ENCODE measurements around the gene FAM174C. TPM values are rescaled to one million over a fixed set of nuclear protein-coding genes. Genes with fewer than 3 reads are reported as not detected.

FAM174C gene
- total RNA-seq, 2 experiments from 2014 or later, result 105 to 112 TPM

DNA sequence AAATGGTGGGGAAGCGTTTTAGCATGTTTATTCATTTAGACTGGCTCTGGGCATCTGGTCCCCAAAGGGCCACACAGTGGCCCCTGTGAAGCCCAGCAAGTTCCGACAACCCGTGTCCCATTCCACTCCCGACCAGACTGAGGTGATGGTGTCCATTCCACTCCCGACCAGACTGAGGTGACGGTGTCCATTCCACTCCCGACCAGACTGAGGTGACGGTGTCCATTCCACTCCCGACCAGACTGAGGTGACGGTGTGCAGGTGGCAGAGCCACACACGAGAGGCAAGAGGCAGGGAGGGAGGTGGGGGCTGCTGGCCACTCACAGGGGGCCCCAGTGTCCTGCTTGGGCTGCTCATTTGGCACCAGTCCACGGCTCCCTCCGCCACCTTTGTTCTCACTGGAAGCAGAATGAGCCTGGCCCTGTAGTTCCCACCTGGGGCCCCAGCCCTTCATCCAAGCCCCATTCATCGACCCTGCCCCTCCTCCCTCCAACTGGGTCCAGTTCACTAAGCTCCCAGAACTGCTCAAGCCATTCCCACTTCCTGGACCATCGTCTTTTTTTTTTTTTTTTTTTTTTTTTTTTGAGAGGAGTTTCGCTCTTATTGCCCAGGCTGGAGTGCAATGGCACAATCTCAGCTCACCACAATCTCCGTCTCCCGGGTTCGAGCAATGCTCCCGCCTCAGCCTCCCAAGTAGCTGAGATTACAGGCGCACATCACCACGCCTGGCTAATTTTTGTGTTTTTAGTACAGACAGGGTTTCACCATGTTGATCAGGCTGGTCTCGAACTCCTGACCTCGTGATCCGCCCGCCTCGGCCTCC, 28.9 kb upstream of the FAM174C start:
- POLR2A ChIA-PET, result interaction anchor here (0.7 to 3.3 kb wide), 2 partner anchors 19 to 23 kb away, joined by 3 to 38 read pairs; partner anchors contain the start of gene CIRBP

GRCh38 chr19:1247748-1248138, 27.6 kb upstream of the FAM174C start:
- POLR2A ChIA-PET, result interaction anchor here (0.6 kb wide), 1 partner anchor 19 kb away, joined by 3 read pairs; no protein-coding TSS in a partner anchor
- CTCF ChIA-PET, result interaction anchor here (7.5 kb wide), 1 partner anchor 14 kb away, joined by 373 read pairs; the partner anchor contains the start of gene CIRBP

More for the DNA sequence above, 28.9 kb upstream of the FAM174C start:
- CTCF ChIA-PET, result interaction anchor here (0.6 to 7.5 kb wide), 3 partner anchors 15 to 171 kb away, joined by 3 to 373 read pairs (median 4); partner anchors contain the start of gene CIRBP

DNA sequence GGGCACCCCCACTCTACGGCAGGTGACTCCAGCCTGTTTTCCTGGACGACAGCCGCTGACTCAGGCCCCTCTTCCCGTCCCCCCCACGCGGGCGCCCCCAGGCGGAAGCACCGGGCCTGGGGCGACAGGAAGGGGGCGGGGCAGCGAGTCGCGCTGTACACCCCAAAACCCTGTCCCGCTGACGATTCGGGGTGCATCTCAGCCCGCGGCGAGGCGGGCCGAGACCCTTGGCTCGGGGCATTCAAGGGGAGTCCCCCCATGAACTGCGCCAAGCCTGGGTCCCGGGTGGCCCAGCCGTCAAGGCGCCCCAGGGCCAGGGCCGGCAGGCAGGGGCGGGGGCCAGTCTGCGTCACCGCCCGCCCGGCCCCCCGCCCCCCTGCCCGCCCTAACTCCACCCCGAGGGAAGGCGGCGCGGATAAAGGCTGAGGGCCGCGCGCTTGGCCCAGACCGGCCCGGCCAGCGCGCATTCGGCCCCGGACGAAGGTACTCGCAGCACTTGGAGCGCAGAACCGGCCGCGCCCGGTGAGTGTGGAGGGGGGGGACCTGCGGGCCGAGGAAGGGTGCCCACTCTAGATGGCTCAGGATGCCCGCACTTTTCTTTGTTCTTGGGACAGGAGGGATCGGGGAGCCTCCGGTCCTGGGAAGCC, 27.1 kb upstream of the FAM174C start, which contains the start of gene MIDN:
Gene MIDN (plus strand): TSS at position 445 of the 647 bp plus-strand sequence. CDS start 1,714 bp downstream, outside the sequence.
- ChIA-PET CTCF (no interaction called here), POLR2A (interaction anchor here (1.0 kb wide), 2 partner anchors 18 to 21 kb away, joined by 3 to 5 read pairs; partner anchors contain the start of gene CIRBP)

DNA sequence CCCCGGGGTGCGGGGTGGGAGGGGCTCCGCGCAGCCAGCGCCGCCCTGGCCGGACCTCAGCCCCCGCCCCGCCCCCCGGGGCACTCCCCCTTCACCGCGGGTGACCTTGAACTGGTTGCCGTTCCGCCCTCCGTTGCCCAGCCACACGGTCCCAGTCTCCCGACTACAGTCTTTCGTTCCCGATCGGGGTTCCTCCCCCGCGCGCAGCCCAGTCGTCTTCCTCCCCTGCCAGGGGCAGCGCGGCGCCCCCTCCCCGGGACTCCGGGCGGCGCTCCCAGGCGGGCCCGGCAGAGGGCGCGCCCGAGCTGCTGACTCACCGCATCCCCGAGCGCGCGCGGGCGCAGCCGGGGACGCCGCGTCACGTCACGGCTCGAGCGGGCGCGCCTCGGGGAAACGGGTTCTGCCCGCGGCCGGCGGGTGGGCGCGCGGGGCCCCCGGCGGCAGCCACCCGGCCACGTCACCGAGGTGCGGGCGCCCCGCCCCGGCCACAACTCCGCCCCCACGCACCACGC, 26.5 kb upstream of the FAM174C start:
- POLR2A ChIA-PET, result interaction anchor here (1.0 kb wide), 2 partner anchors 18 to 20 kb away, joined by 3 to 5 read pairs; partner anchors contain the start of gene CIRBP
- CTCF ChIA-PET, result interaction anchor here (0.6 kb wide), 1 partner anchor 18 kb away, joined by 3 read pairs; no protein-coding TSS in a partner anchor

DNA sequence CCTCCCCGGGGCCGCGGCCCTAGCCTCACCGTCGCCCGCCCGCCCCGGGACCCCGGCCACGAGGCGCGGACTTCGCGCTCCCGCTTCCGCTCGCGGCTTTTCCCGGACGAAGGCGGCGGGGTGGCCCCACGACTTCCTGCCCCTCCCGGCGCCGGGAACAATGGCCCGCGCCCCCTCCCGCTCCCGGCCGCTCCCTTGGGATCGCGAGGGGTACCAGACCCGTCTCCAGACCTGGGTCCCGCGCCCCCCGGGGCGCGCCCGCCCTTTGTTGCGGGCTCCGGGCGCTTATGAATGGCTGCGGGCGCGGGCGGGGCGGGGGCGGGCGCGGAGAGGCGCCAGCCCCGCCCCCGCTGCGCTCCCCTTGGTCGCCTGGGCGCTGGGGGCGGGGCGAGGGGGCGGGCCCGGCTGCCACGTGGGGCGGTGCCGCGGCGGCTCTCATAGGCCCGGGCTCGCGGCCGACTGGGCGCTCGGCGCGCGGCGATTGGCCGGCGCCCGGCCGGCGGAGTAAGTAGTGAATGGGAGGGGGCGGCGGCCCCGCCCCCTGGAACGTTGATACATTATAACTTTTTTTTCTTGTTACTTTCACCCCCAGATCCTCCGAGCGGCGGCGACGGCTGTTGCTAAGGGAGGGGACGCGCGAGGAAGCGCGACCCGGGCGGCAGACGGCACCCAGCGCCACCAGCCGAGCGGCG, 25.9 kb upstream of the FAM174C start:
- ChIA-PET CTCF (interaction anchor here (0.6 kb wide), 1 partner anchor 17 kb away, joined by 3 read pairs; no protein-coding TSS in a partner anchor), POLR2A (interaction anchor here (0.7 to 1.0 kb wide), 4 partner anchors 10 to 20 kb away, joined by 3 to 5 read pairs (median 4); partner anchors contain the start of gene CIRBP)

DNA sequence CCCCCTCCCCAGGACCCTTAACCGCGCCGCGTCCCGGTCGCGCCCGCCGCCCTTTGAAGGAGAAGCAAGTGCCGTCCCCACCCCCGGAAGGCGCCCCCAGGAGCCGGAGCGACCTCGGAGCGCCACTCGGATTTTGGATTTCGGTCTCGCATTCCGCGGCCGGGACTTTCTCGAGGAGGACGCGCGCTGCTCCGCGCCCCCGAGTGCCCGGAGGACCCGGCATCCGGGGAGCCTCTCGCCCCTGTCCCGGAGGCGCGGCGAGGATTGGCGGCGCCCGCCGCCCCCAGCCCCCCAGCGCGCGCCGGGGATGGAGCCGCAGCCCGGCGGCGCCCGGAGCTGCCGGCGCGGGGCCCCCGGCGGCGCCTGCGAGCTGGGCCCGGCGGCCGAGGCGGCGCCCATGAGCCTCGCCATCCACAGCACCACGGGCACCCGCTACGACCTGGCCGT, 25.3 kb upstream of the FAM174C start:
- CTCF ChIA-PET, result no interaction called here
- POLR2A ChIA-PET, result interaction anchor here (0.7 to 0.9 kb wide), 2 partner anchors 10 to 19 kb away, joined by 3 to 4 read pairs; partner anchors contain the start of gene CIRBP

DNA sequence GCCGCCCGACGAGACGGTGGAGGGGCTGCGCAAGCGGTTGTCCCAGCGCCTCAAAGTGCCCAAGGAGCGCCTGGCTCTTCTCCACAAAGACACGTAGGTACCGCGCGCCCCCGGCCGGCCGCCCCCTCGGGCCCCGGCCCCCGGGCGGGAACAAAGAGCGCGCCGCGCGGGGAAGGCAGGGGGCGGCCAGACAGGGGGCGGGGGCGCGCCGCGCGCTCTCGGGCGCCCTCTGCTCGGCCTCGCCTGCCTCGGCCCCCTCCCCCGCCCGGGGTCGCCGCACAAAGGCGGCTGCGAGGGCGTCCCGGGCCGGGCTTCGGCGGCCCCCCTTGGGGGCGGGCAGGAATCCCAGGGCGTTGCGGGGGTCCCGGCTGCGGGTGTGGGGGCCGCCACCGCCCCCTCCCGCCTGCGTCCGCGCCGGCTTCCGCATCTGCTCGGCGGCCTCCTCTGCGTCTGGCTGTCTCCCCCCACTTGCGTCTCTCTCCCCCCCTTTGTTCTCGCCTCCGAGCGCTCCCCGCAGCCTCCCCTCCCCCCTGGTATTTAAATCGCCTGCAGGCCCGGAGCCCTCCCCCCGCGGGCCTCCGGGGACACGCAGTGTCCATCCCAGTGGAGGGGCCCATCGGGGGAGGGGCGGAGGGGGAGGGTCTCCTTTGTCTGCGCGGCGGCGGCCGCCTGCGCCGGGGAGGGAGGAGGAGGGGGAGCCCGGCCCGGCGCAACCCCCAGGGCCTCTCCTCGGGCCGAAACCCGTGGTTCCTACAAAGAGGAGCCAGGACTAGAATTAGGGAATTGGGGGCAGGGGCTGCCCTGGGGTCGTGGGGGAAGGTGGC, 24.7 kb upstream of the FAM174C start:
- ChIA-PET POLR2A (interaction anchor here (0.7 to 3.1 kb wide), 4 partner anchors 9 to 19 kb away, joined by 3 to 17 read pairs (median 4); partner anchors contain the start of gene CIRBP), CTCF (interaction anchor here (6.5 kb wide), 1 partner anchor 17 kb away, joined by 76 read pairs; the partner anchor contains the start of gene CIRBP)

DNA sequence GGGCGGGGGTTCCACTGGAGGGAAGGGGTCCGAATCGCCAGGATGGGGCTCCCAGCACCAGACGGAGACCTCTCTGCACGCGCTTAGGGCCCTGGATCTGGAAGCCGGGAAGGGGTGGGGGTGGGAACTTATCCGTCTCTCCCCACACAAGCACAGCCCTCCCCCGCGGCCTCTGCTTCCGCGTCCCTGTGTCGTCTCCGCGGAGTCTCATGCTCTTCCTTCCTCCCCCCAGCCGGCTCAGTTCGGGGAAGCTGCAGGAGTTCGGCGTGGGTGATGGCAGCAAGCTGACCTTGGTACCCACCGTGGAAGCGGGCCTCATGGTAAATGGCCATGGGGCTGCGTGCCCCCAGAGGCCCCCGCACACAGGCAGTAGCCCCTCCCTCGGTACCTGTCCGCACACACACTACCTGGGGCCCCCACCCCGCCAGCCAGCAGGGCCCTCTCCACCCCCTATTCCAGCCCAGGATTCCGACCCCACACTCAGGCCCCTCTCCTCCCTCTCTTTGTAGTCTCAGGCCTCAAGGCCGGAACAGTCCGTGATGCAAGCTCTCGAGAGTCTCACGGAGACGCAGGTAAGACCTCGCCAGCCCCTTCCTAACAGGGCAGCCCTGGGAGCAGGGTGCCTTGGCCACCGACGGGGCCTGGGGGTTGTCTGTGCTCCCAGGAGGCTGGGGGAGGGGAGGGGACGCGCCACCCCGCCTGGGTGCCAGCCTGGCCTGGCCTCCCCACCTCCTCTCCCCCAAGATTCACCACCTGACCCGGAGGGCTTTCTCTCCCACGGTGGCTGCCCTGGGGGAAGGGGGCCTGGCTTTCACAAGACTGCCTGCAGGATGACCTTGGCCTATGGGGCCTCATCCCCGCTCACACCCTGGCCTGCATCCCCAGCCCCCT, 23.8 kb upstream of the FAM174C start:
- CTCF ChIA-PET, result interaction anchor here (6.5 kb wide), 1 partner anchor 16 kb away, joined by 76 read pairs; the partner anchor contains the start of gene CIRBP
- POLR2A ChIA-PET, result interaction anchor here (0.6 to 3.1 kb wide), 3 partner anchors 10 to 18 kb away, joined by 3 to 17 read pairs (median 4); partner anchors contain the start of genes ATP5F1D and CIRBP

DNA sequence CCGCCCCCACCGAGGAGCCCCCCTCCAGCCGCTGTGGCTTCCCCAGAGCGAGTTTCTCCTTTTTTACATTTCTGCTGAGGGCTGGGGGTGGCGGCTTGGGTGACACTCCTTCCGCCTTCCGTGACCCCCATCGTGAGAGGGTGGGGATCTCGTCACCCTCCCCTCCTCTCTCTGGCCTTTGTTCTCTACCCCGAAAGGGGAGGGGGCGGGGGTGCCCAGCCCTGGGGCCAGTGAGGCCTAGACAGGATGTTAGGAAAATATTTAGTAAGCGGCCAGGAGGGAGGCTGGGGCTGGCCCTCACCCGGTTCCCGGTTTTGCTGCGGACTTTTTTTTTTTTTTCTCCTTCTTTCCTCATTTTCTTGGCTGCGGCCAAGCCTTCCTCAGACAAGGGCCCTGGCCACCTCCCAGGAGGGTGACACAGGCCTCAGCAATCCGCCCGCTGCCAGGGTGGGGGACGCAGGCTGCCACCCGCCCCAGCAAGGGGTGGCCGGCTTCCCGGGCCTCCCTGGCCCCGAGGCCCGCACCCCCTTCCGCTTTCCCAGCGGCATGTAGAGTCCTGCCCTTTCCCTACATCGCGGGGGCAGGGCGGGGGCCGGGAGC, 23.0 kb upstream of the FAM174C start:
- ChIA-PET POLR2A (interaction anchor here (0.7 to 3.1 kb wide), 7 partner anchors 14 to 1006 kb away, joined by 3 to 17 read pairs (median 8); partner anchors contain the start of genes CIRBP and FAM174C), CTCF (interaction anchor here (0.8 to 17.9 kb wide), 6 partner anchors 8 to 118 kb away, joined by 3 to 373 read pairs (median 6); partner anchors contain the start of genes ATP5F1D and CIRBP)

GRCh38 chr19:1252821-1253513, 22.4 kb upstream of the FAM174C start:
- ChIA-PET POLR2A (interaction anchor here (0.7 to 3.1 kb wide), 8 partner anchors 9 to 1005 kb away, joined by 3 to 17 read pairs (median 6); partner anchors contain the start of genes CIRBP and FAM174C), CTCF (interaction anchor here (0.5 to 17.9 kb wide), 9 partner anchors 9 to 887 kb away, joined by 3 to 373 read pairs (median 3); partner anchors contain the start of genes ATP5F1D and CIRBP)

DNA sequence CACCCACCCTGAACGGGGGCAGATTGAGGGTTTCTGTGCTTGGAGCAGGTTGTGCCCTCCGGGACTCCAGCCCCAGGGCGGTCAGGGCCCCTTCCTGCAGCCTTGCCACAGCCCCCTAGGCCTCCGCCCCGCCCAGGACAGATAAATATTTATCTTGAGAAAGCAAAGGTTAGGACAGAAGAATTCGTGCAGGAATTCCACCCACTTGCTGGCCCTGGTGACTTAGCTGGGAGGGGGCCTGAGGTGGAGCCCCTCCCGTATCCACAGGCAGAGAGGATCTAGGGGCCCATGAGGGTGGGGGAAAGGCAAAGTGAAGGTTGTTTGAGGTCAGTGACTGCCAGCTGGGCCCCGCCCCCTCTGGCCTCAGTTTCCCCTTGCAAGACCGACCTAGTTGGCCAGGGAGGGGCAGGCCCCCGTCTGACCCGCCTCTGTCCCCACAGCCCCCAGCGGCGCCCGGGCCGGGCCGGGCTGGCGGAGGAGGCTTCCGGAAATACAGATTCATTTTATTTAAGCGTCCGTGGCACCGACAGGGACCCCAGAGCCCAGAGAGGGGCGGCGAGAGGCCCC, 21.7 kb upstream of the FAM174C start:
- CTCF ChIA-PET, result interaction anchor here (0.5 to 17.9 kb wide), 8 partner anchors 8 to 887 kb away, joined by 3 to 373 read pairs (median 4); partner anchors contain the start of genes ATP5F1D and CIRBP
- POLR2A ChIA-PET, result interaction anchor here (0.7 to 3.1 kb wide), 6 partner anchors 10 to 267 kb away, joined by 3 to 17 read pairs (median 9); partner anchors contain the start of genes CIRBP and FAM174C

DNA sequence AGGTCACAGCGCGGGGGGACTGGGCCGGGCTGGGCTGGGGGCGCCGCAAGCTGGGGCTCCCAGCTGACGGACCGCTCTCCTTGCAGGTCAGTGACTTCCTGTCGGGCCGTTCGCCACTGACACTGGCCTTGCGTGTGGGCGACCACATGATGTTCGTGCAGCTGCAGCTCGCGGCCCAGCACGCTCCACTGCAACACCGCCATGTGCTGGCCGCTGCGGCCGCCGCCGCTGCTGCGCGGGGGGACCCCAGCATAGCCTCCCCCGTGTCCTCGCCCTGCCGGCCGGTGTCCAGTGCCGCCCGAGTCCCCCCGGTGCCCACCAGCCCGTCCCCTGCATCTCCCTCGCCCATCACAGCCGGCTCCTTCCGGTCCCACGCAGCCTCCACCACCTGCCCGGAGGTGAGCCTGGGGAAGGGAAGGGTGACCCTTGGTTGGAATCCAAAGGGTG, 21.2 kb upstream of the FAM174C start:
- POLR2A ChIA-PET, result interaction anchor here (1.9 to 3.1 kb wide), 2 partner anchors 12 to 15 kb away, joined by 17 read pairs; partner anchors contain the start of gene CIRBP
- CTCF ChIA-PET, result interaction anchor here (6.5 to 17.9 kb wide), 2 partner anchors 10 to 14 kb away, joined by 76 to 373 read pairs; partner anchors contain the start of genes ATP5F1D and CIRBP

DNA sequence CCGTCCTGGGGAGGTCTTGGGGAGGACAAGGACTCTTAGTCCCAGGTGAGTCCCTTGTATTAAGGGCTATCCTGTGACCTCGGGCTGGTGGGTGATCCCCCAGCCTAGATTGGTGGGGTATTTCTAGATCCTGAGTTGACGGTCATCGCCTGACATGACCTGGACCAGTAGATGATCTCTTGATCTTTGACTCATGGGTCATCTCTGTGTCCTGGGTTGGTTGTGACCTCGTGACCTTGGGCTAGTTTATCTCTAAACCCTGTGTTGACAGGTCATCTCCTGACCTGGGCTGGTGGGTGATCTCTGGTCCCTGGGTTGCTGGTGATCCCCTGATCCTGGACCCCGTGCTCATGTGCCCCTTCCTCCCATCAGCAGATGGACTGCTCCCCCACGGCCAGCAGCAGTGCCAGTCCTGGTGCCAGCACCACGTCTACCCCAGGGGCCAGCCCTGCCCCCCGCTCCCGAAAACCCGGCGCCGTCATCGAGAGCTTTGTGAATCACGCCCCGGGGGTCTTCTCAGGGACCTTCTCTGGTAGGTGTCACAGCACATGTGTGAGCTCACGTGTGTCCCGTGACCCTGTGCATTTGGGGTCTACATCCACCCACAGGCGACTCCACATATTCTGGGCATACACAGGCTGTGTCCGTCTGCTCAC, 20.7 kb upstream of the FAM174C start:
- ChIA-PET POLR2A (interaction anchor here (1.0 kb wide), 1 partner anchor 12 kb away, joined by 4 read pairs; no protein-coding TSS in a partner anchor), CTCF (interaction anchor here (6.5 to 17.9 kb wide), 2 partner anchors 11 to 13 kb away, joined by 76 to 373 read pairs; partner anchors contain the start of genes ATP5F1D and CIRBP)
